B cell (primary cell): ENCODE measurements around the gene KHDC4. TPM values are rescaled to one million over a fixed set of nuclear protein-coding genes. Genes with fewer than 3 reads are reported as not detected.

ENCODE experiments used
- ATAC-seq: fragments of 200-7000 bp; cut with Tn5 transposase; one replicate; pipeline ENCODE4 v1.10.0; 2021; ENCODE audit warnings: low read depth, mild to moderate bottlenecking, moderate number of reproducible peaks, moderate library complexity
- CTCF ChIA-PET: fragments of 350-600 bp; sonication (Branson Sonifier 250); formaldehyde crosslinking; loops from one replicate; lab custom pipeline; 2021; ENCODE audit warnings: antibody characterized with exemption, inconsistent platforms; lab: Charles Lee
- POLR2A ChIA-PET: fragments of 350-600 bp; sonication (Branson Sonifier 250); formaldehyde crosslinking; loops from one replicate; lab custom pipeline; 2021; ENCODE audit warnings: antibody characterized with exemption; lab: Charles Lee
- DNase-seq: peaks from one replicate; pipeline ENCODE4 v3.0.0; 2013
- H2AFZ ChIP-seq: 2 replicates; pipeline ENCODE4 v1.6.1; 2012; ENCODE audit warnings: mild to moderate bottlenecking, low read depth, low read length; ENCODE audit not compliant: insufficient read depth, poor library complexity, severe bottlenecking
- H3K27ac ChIP-seq, 2 donors: 1 replicate in 1 of 2; 2 replicates in 1 of 2; pipeline ENCODE4 v1.5.1; 2012 to 2013; ENCODE audit warnings: low read length in 2 of 2, mild to moderate bottlenecking in 2 of 2, moderate library complexity in 1 of 2
- H3K27me3 ChIP-seq, 4 experiments: fragments of 200-600 bp in 1 of 4; sonication (generic) in 1 of 4; replicated peaks in 1 of 4; 1 replicate in 2 of 4; 2 replicates in 2 of 4; pipeline versions ENCODE4 v1.6.1 to v1.7.0; 2013 to 2016; ENCODE audit warnings: low read length in 3 of 4, mild to moderate bottlenecking in 2 of 4, mixed read lengths in 1 of 4, moderate library complexity in 1 of 4; ENCODE audit not compliant: insufficient read depth in 4 of 4, control insufficient read depth in 3 of 4; ENCODE audit errors: control extremely low read depth in 1 of 4
- H3K36me3 ChIP-seq, 2 experiments: replicated peaks in 1 of 2; 1 replicate in 1 of 2; 2 replicates in 1 of 2; pipeline versions ENCODE4 v1.6.1 to v1.7.1; 2013; ENCODE audit warnings: low read length in 1 of 2; ENCODE audit not compliant: insufficient read depth in 2 of 2, control insufficient read depth in 1 of 2; ENCODE audit errors: control extremely low read depth in 1 of 2, extremely low read depth in 1 of 2
- H3K4me1 ChIP-seq, 2 donors: fragments of 200-600 bp in 1 of 2; sonication (generic) in 1 of 2; 1 replicate in 1 of 2; 2 replicates in 1 of 2; pipeline versions ENCODE4 v1.5.1 to v1.6.1; 2013 to 2017; ENCODE audit warnings: low read length in 2 of 2; ENCODE audit not compliant: control insufficient read depth in 2 of 2, insufficient read depth in 2 of 2
- H3K4me2 ChIP-seq: replicated peaks from 2 replicates; pipeline ENCODE3; 2012; ENCODE audit warnings: mild to moderate bottlenecking, low read depth, low read length; ENCODE audit not compliant: poor library complexity, severe bottlenecking
- H3K4me3 ChIP-seq, 5 experiments: fragments of 200-600 bp in 1 of 5; sonication (generic) in 1 of 5; 1 replicate in 3 of 5; 2 replicates in 2 of 5; pipeline versions ENCODE4 v1.5.1 to v1.7.0; 2011 to 2016; ENCODE audit warnings: low read length in 4 of 5, mild to moderate bottlenecking in 4 of 5, low read depth in 2 of 5, control low read depth in 1 of 5, moderate library complexity in 1 of 5; ENCODE audit not compliant: insufficient read depth in 1 of 5; ENCODE audit errors: control extremely low read depth in 1 of 5, extremely low read depth in 1 of 5
- H3K79me2 ChIP-seq: fragments of 200-600 bp; sonication (generic); one replicate; pipeline ENCODE4 v1.6.0; 2016; ENCODE audit warnings: low read length; ENCODE audit not compliant: control insufficient read depth, insufficient read depth
- H3K9ac ChIP-seq: fragments of 200-600 bp; sonication (generic); 2 replicates; pipeline ENCODE4 v1.6.1; 2017; ENCODE audit warnings: mild to moderate bottlenecking, low read length, moderate library complexity
- H3K9me3 ChIP-seq, 3 donors: one replicate each; pipeline versions ENCODE4 v1.6.1 to v1.7.1; 2013; ENCODE audit warnings: low read length in 2 of 3; ENCODE audit not compliant: control insufficient read depth in 2 of 3, insufficient read depth in 1 of 3; ENCODE audit errors: control extremely low read depth in 1 of 3
- H4K20me1 ChIP-seq: 2 replicates; pipeline ENCODE4 v1.6.0; 2012; ENCODE audit warnings: mild to moderate bottlenecking, low read length; ENCODE audit not compliant: insufficient read depth, control insufficient read depth, poor library complexity, severe bottlenecking
- H3K27ac Mint-ChIP-seq: one replicate; pipeline ENCODE4 v1.8.0; 2021; ENCODE audit warnings: mixed read lengths
- H3K27me3 Mint-ChIP-seq: one replicate; pipeline ENCODE4 v1.8.0; 2021; ENCODE audit warnings: mixed read lengths
- H3K4me1 Mint-ChIP-seq: one replicate; pipeline ENCODE4 v1.8.0; 2021; ENCODE audit warnings: mixed read lengths
- H3K4me3 Mint-ChIP-seq: one replicate; pipeline ENCODE4 v1.8.0; 2021; ENCODE audit warnings: mixed read lengths
- H3K9me3 Mint-ChIP-seq: one replicate; pipeline ENCODE4 v1.8.0; 2022; ENCODE audit warnings: mixed read lengths; ENCODE audit not compliant: insufficient read depth
- EZH2 ChIP-seq: IDR thresholded peaks from 2 replicates; pipeline ENCODE4 v1.6.1; 2012; ENCODE audit warnings: borderline replicate concordance, low read depth, mild to moderate bottlenecking, moderate library complexity, low read length; ENCODE audit not compliant: insufficient read depth, poor library complexity, severe bottlenecking
- WGBS: methylation state at CpG from one replicate; pipeline ENCODE4 v1.1.5; 2013; ENCODE audit warnings: missing lambda C conversion rate; ENCODE audit not compliant: insufficient coverage; 5-methylcytosine and 5-hydroxymethylcytosine counted together
- intact Hi-C: fragments of 100-400 bp; cut with micrococcal nuclease; formaldehyde crosslinking; loops from one replicate; pipeline ENCODE4 v1.10.0; 2022
- polyA plus RNA-seq: library from polyadenylated mRNA; depleted of rRNA; stranded (reverse); fragments of >200 nt; gene quantifications from 2 replicates; pipeline ENCODE4 v1.2.3, GENCODE V29; 2012
- total RNA-seq, 2 donors: library from RNA; stranded (reverse); fragments of 120-200 nt in 1 of 2; gene quantifications; 1 replicate in 1 of 2; 2 replicates in 1 of 2; pipeline versions ENCODE4 v1.2.3 to v1.2.4, GENCODE V29; 2013 to 2022
- TF ChIP-seq, protein P1 (sequence below): fragments of 200-600 bp; IDR thresholded peaks from one replicate; pipeline ENCODE4 v1.8.0; 2022; ENCODE audit warnings: antibody characterized with exemption, mild to moderate bottlenecking

Gene KHDC4
- total and polyA plus RNA-seq, 2 donors (not counting 1 experiment from before 2014, with no cell fraction given) = 51.3 to 122 TPM

DNA sequence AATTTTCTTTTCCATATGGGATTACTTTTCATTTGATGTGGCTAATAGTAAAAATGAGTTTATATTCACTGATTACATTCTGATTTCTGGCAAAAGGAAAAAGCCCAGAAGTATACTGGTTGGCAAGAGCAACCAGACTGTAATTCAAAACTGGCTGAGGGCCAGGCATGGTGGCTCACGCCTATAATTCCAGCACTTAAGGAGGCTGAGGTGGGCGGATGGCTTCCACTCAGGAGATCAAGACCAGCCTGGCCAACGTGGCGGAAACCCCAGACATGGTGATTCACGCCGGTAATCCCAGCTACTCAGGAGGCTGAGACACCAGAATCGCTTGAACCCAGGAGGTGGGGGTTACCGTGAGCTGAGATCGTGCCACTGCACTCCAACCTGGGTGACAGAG lies 60.4 kb downstream of the KHDC4 start:
- Histone ChIP-seq H3K9ac (no peak overlapping the region), H3K9me3 (no peaks in the 10 kb centered on the region), H3K36me3 (peaks cover 0 to 4% of the 10 kb centered on the region in 2 experiments), H2AFZ (no peak overlapping the region), H3K27me3 (no peaks in the 10 kb centered on the region), H3K4me1 (no peaks in the 10 kb centered on the region), H3K27ac (no peak overlapping the region), H3K4me2 (no peak overlapping the region), H4K20me1 (no peaks in the 10 kb centered on the region), H3K79me2 (no peaks in the 10 kb centered on the region), H3K4me3 (no peak overlapping the region)
- Mint-ChIP-seq H3K9me3 (no peaks in the 10 kb centered on the region), H3K4me1 (no peaks in the 10 kb centered on the region), H3K27me3 (no peaks in the 10 kb centered on the region), H3K4me3 (no peak overlapping the region), H3K27ac (no peak overlapping the region)
- DNase-seq (no peak), ATAC-seq (no peak)
- 96% methylated on average over 7 of the region's 9 CpGs for WGBS
- CTCF ChIA-PET = interaction anchor here (0.6 kb wide), 1 partner anchor 21 kb away, joined by 3 read pairs; no protein-coding TSS in a partner anchor
- POLR2A ChIA-PET = no interaction called here
- TF ChIP-seq EZH2 = no peak
- TF ChIP-seq, protein P1, sequence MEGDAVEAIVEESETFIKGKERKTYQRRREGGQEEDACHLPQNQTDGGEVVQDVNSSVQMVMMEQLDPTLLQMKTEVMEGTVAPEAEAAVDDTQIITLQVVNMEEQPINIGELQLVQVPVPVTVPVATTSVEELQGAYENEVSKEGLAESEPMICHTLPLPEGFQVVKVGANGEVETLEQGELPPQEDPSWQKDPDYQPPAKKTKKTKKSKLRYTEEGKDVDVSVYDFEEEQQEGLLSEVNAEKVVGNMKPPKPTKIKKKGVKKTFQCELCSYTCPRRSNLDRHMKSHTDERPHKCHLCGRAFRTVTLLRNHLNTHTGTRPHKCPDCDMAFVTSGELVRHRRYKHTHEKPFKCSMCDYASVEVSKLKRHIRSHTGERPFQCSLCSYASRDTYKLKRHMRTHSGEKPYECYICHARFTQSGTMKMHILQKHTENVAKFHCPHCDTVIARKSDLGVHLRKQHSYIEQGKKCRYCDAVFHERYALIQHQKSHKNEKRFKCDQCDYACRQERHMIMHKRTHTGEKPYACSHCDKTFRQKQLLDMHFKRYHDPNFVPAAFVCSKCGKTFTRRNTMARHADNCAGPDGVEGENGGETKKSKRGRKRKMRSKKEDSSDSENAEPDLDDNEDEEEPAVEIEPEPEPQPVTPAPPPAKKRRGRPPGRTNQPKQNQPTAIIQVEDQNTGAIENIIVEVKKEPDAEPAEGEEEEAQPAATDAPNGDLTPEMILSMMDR = no peak
- intact Hi-C loops = no loop called here

DNA sequence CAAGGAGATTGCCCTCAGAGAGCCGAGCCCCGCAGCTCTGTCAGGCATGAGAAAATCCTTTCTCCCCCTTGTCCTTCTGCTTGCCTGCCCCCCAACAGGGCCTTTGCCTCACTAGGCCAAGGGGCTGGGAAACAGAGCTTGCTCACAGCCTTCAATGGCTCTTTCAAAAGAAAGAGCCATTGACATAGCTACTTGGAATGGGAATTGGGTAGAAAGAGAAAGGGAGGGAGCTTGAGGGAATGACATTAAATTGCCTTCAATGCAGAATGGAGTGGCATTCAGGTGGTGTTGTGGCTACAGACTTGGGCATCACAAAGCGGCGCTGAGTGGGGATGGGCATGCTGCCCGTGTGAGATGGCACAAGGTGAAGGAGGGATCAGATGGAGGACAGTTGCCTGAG lies 61.7 kb downstream of the KHDC4 start:
- no peaks in the 10 kb centered on the region for H3K4me1 Mint-ChIP-seq
- no peak overlapping the region for H3K27ac Mint-ChIP-seq
- DNase-seq (no peak), ATAC-seq (no peak)
- TF ChIP-seq, protein P1 = no peak
- no peak for TF ChIP-seq EZH2
- no peaks in the 10 kb centered on the region for H3K9me3 Mint-ChIP-seq
- Histone ChIP-seq H3K9me3 (no peaks in the 10 kb centered on the region), H3K4me3 (no peak overlapping the region), H4K20me1 (no peaks in the 10 kb centered on the region), H2AFZ (no peak overlapping the region), H3K4me1 (no peaks in the 10 kb centered on the region), H3K27me3 (no peaks in the 10 kb centered on the region), H3K79me2 (no peaks in the 10 kb centered on the region), H3K4me2 (no peak overlapping the region), H3K36me3 (peaks cover 0 to 4% of the 10 kb centered on the region in 2 experiments), H3K9ac (no peak overlapping the region), H3K27ac (no peak overlapping the region)
- no peaks in the 10 kb centered on the region for H3K27me3 Mint-ChIP-seq
- no peak overlapping the region for H3K4me3 Mint-ChIP-seq
- WGBS = 100% methylated on average over 4 of the region's 5 CpGs
- ChIA-PET POLR2A (no interaction called here), CTCF (no interaction called here)
- intact Hi-C loops = no loop called here
